Stimulated activated naive B cell treated with anti-CD40 and anti-IgM and Interleukin-4, amounts not matched to agents 10 μg/mL and 1 μg/mL and 100 μg/mL, for 72 hours (primary cell): ENCODE measurements around the gene MYO3B.
"Not testable (repeated sequence)": the region's sequence is repeated elsewhere in the genome, so short reads cannot be mapped to it uniquely, and the experiment has no call there.

Experiments
- ATAC-seq, 2 donors: fragments of 150-1000 bp; cut with Tn5 transposase; replicated peaks; 2 replicates each; pipeline ENCODE4 v1.10.0; 2021; ENCODE audit warnings: moderate library complexity in 1 of 2
- DNase-seq: peaks from one replicate; pipeline ENCODE4 v3.0.0; 2021
- H3K27ac Mint-ChIP-seq: one replicate; pipeline ENCODE4 v1.8.0; 2022; ENCODE audit warnings: mild to moderate bottlenecking, mixed read lengths
- H3K27me3 Mint-ChIP-seq, 2 donors: one replicate each; pipeline ENCODE4 v1.8.0; 2022; ENCODE audit warnings: mixed read lengths in 2 of 2
- H3K36me3 Mint-ChIP-seq, 2 donors: one replicate each; pipeline ENCODE4 v1.8.0; 2022; ENCODE audit warnings: mixed read lengths in 2 of 2, mild to moderate bottlenecking in 1 of 2
- H3K4me1 Mint-ChIP-seq, 2 donors: one replicate each; pipeline ENCODE4 v1.8.0; 2022; ENCODE audit warnings: mixed read lengths in 2 of 2, mild to moderate bottlenecking in 1 of 2
- H3K4me3 Mint-ChIP-seq, 2 donors: one replicate each; pipeline ENCODE4 v1.8.0; 2022; ENCODE audit warnings: mild to moderate bottlenecking in 2 of 2, mixed read lengths in 2 of 2, moderate library complexity in 1 of 2
- H3K9me3 Mint-ChIP-seq, 2 donors: one replicate each; pipeline ENCODE4 v1.8.0; 2022; ENCODE audit warnings: mixed read lengths in 2 of 2, mild to moderate bottlenecking in 1 of 2

The MYO3B gene

GRCh38 chr2:170670651-170671050, 492.7 kb downstream of the MYO3B start:
- no peak overlapping the region for H3K4me3 Mint-ChIP-seq
- no peaks in the 10 kb centered on the region for H3K4me1 Mint-ChIP-seq
- H3K36me3 Mint-ChIP-seq: no peaks in the 10 kb centered on the region
- ATAC-seq (no peak), DNase-seq (no peak)
- H3K9me3 Mint-ChIP-seq: no peaks in the 10 kb centered on the region
- no peak overlapping the region for H3K27ac Mint-ChIP-seq
- H3K27me3 Mint-ChIP-seq: peaks cover 0 to 4% of the 10 kb centered on the region in 2 donors

GRCh38 chr2:170671079-170671478, 493.1 kb downstream of the MYO3B start:
- DNase-seq (no peak), ATAC-seq (no peak)
- Mint-ChIP-seq H3K27ac (no peak overlapping the region), H3K27me3 (peaks cover 0 to 4% of the 10 kb centered on the region in 2 donors), H3K36me3 (no peaks in the 10 kb centered on the region), H3K4me1 (no peaks in the 10 kb centered on the region), H3K9me3 (no peaks in the 10 kb centered on the region), H3K4me3 (no peak overlapping the region)

- H3K9me3 Mint-ChIP-seq, ATAC-seq, H3K27me3 Mint-ChIP-seq, H3K36me3 Mint-ChIP-seq, H3K27ac Mint-ChIP-seq, DNase-seq, H3K4me3 Mint-ChIP-seq, H3K4me1 Mint-ChIP-seq: not testable (repeated sequence)
These were observed 496.3 kb downstream of the MYO3B start for GRCh38 chr2:170674282-170674681.

- no peak overlapping the region for H3K4me3 Mint-ChIP-seq
- no peaks in the 10 kb centered on the region for H3K36me3 Mint-ChIP-seq
- ATAC-seq: no peak
- no peak overlapping the region for H3K27ac Mint-ChIP-seq
- no peak for DNase-seq
- no peaks in the 10 kb centered on the region for H3K9me3 Mint-ChIP-seq
- peaks cover 0 to 4% of the 10 kb centered on the region in 2 donors for H3K27me3 Mint-ChIP-seq
- no peaks in the 10 kb centered on the region for H3K4me1 Mint-ChIP-seq
These were observed 497.8 kb downstream of the MYO3B start for GRCh38 chr2:170675701-170676100.

GRCh38 chr2:170679607-170680079, 501.7 kb downstream of the MYO3B start:
- no peak for DNase-seq
- peaks cover 5 to 13% of the 10 kb centered on the region in 2 donors for H3K27me3 Mint-ChIP-seq
- no peak overlapping the region for H3K27ac Mint-ChIP-seq
- H3K4me3 Mint-ChIP-seq: no peak overlapping the region
- no peak for ATAC-seq
- H3K9me3 Mint-ChIP-seq: no peaks in the 10 kb centered on the region
- no peaks in the 10 kb centered on the region for H3K36me3 Mint-ChIP-seq
- H3K4me1 Mint-ChIP-seq: no peaks in the 10 kb centered on the region

GRCh38 chr2:170680172-170680941, 502.4 kb downstream of the MYO3B start:
- H3K4me3 Mint-ChIP-seq: no peak overlapping the region
- DNase-seq: no peak
- H3K27me3 Mint-ChIP-seq: peaks cover 5 to 13% of the 10 kb centered on the region in 2 donors
- H3K9me3 Mint-ChIP-seq: no peaks in the 10 kb centered on the region
- H3K4me1 Mint-ChIP-seq: no peaks in the 10 kb centered on the region
- no peak for ATAC-seq
- H3K36me3 Mint-ChIP-seq: no peaks in the 10 kb centered on the region
- H3K27ac Mint-ChIP-seq: no peak overlapping the region

- Mint-ChIP-seq H3K36me3 (no peaks in the 10 kb centered on the region), H3K9me3 (no peaks in the 10 kb centered on the region), H3K4me1 (no peaks in the 10 kb centered on the region), H3K27ac (no peak overlapping the region), H3K27me3 (peaks cover 5 to 13% of the 10 kb centered on the region in 2 donors), H3K4me3 (no peak overlapping the region)
- ATAC-seq: no peak
- no peak for DNase-seq
These were observed 503.4 kb downstream of the MYO3B start for GRCh38 chr2:170681311-170681710.

- Mint-ChIP-seq H3K9me3 (no peaks in the 10 kb centered on the region), H3K36me3 (no peaks in the 10 kb centered on the region), H3K27me3 (peaks cover 5 to 18% of the 10 kb centered on the region in 2 donors), H3K27ac (no peak overlapping the region), H3K4me1 (no peaks in the 10 kb centered on the region), H3K4me3 (no peak overlapping the region)
- DNase-seq (no peak), ATAC-seq (no peak)
These were observed 507.6 kb downstream of the MYO3B start for GRCh38 chr2:170685591-170685990.

GRCh38 chr2:170689481-170689880, 511.5 kb downstream of the MYO3B start:
- DNase-seq (no peak), ATAC-seq (no peak)
- H3K27ac Mint-ChIP-seq: no peak overlapping the region

GRCh38 chr2:170690640-170691039, 512.7 kb downstream of the MYO3B start:
- H3K9me3 Mint-ChIP-seq: no peaks in the 10 kb centered on the region
- DNase-seq: no peak
- no peak for ATAC-seq
- peaks cover 0 to 4% of the 10 kb centered on the region in 2 donors for H3K4me1 Mint-ChIP-seq
- H3K4me3 Mint-ChIP-seq: no peak overlapping the region
- peaks cover 0 to 10% of the 10 kb centered on the region in 2 donors for H3K27me3 Mint-ChIP-seq
- H3K27ac Mint-ChIP-seq: no peak overlapping the region
- H3K36me3 Mint-ChIP-seq: no peaks in the 10 kb centered on the region

More at GRCh38 chr2:170689481-170689880, 511.5 kb downstream of the MYO3B start:
- peaks cover 0 to 10% of the 10 kb centered on the region in 2 donors for H3K27me3 Mint-ChIP-seq
- H3K36me3 Mint-ChIP-seq: no peaks in the 10 kb centered on the region
- peaks cover 0 to 4% of the 10 kb centered on the region in 2 donors for H3K4me1 Mint-ChIP-seq
- H3K9me3 Mint-ChIP-seq: no peaks in the 10 kb centered on the region
- H3K4me3 Mint-ChIP-seq: no peak overlapping the region

- Mint-ChIP-seq H3K4me3 (no peak overlapping the region), H3K9me3 (no peaks in the 10 kb centered on the region), H3K4me1 (peaks cover 0 to 4% of the 10 kb centered on the region in 2 donors), H3K27ac (no peak overlapping the region), H3K27me3 (peaks cover 12 to 19% of the 10 kb centered on the region in 2 donors), H3K36me3 (no peaks in the 10 kb centered on the region)
- DNase-seq (no peak), ATAC-seq (no peak)
These were observed 516.4 kb downstream of the MYO3B start for GRCh38 chr2:170694316-170694715.

- DNase-seq (no peak), ATAC-seq (no peak)
- H3K36me3 Mint-ChIP-seq: no peaks in the 10 kb centered on the region
- H3K4me1 Mint-ChIP-seq: peaks cover 0 to 4% of the 10 kb centered on the region in 2 donors
- H3K4me3 Mint-ChIP-seq: no peak overlapping the region
- peaks cover 16 to 26% of the 10 kb centered on the region in 2 donors for H3K27me3 Mint-ChIP-seq
- no peaks in the 10 kb centered on the region for H3K9me3 Mint-ChIP-seq
- no peak overlapping the region for H3K27ac Mint-ChIP-seq
These were observed 517.8 kb downstream of the MYO3B start for GRCh38 chr2:170695521-170696410.

GRCh38 chr2:170696948-170697347, 519.0 kb downstream of the MYO3B start:
- H3K27ac Mint-ChIP-seq: no peak overlapping the region
- peaks cover 0 to 3% of the 10 kb centered on the region in 2 donors for H3K9me3 Mint-ChIP-seq
- peaks cover 16 to 35% of the 10 kb centered on the region in 2 donors for H3K27me3 Mint-ChIP-seq
- DNase-seq (no peak), ATAC-seq (no peak)
- peaks cover 0 to 4% of the 10 kb centered on the region in 2 donors for H3K4me1 Mint-ChIP-seq
- H3K36me3 Mint-ChIP-seq: no peaks in the 10 kb centered on the region
- H3K4me3 Mint-ChIP-seq: no peak overlapping the region

- Mint-ChIP-seq H3K27ac (no peak overlapping the region), H3K36me3 (no peaks in the 10 kb centered on the region), H3K4me1 (no peaks in the 10 kb centered on the region), H3K27me3 (peaks cover 27 to 44% of the 10 kb centered on the region in 2 donors), H3K4me3 (no peak overlapping the region), H3K9me3 (peaks cover 12% of the 10 kb centered on the region in 2 donors)
- ATAC-seq (no peak), DNase-seq (no peak)
These were observed 523.1 kb downstream of the MYO3B start for GRCh38 chr2:170701011-170701410.
